Measurements from ENCODE around the gene UBE2D1.

Gene UBE2D1

GRCh38 chr10:58334817-58335305, at the start of gene UBE2D1:
Gene UBE2D1, plus strand, starts transcription at chr10:58335006. Its CDS starts 196 bp downstream, at chr10:58335202.
- H3K4me3 ChIP-seq (ENCODE audit: low read depth, low read length): peak within 1 kb of the TSS; percentile 75
- 0 out of 2 replicates have a peak, but pooled peaks have one; percentile 9 for TF ChIP-seq CTCF (IDR thresholded peaks at IDR 0.05; ENCODE audit: low read depth, low read length)

- TF ChIP-seq CTCF (IDR thresholded peaks at IDR 0.05; ENCODE audit: low read depth, low read length): peak; percentile 52; the same call in 1 of the 2 replicates
- H3K4me3 ChIP-seq (ENCODE audit: low read depth, low read length): no peak overlapping the region
Observed at GRCh38 chr10:58291538-58292174, 43.1 kb upstream of the UBE2D1 start.

GRCh38 chr10:58293989-58294388, 40.8 kb upstream of the UBE2D1 start:
- TF ChIP-seq CTCF (IDR thresholded peaks at IDR 0.05; ENCODE audit: low read depth, low read length): no peak
- H3K4me3 ChIP-seq (ENCODE audit: low read depth, low read length): no peak overlapping the region

GRCh38 chr10:58299580-58299979, 35.2 kb upstream of the UBE2D1 start:
- peak; percentile 66 for TF ChIP-seq CTCF (IDR thresholded peaks at IDR 0.05; ENCODE audit: low read depth, low read length)
- no peak overlapping the region for H3K4me3 ChIP-seq (ENCODE audit: low read depth, low read length)

GRCh38 chr10:58300676-58301075, 34.1 kb upstream of the UBE2D1 start:
- TF ChIP-seq CTCF (IDR thresholded peaks at IDR 0.05; ENCODE audit: low read depth, low read length): no peak
- no peak overlapping the region for H3K4me3 ChIP-seq (ENCODE audit: low read depth, low read length)

GRCh38 chr10:58302254-58302653, 32.6 kb upstream of the UBE2D1 start:
- no peak overlapping the region for H3K4me3 ChIP-seq (ENCODE audit: low read depth, low read length)
- no peak for TF ChIP-seq CTCF (IDR thresholded peaks at IDR 0.05; ENCODE audit: low read depth, low read length)

GRCh38 chr10:58304099-58304633, 30.6 kb upstream of the UBE2D1 start:
- TF ChIP-seq CTCF (IDR thresholded peaks at IDR 0.05; ENCODE audit: low read depth, low read length): no peak
- H3K4me3 ChIP-seq (ENCODE audit: low read depth, low read length): no peak overlapping the region
